ENCODE data around the gene RAB15.
A peak's percentile ranks its signal among the peaks of the same experiment; 100 is the strongest.

RAB15 gene

DNA sequence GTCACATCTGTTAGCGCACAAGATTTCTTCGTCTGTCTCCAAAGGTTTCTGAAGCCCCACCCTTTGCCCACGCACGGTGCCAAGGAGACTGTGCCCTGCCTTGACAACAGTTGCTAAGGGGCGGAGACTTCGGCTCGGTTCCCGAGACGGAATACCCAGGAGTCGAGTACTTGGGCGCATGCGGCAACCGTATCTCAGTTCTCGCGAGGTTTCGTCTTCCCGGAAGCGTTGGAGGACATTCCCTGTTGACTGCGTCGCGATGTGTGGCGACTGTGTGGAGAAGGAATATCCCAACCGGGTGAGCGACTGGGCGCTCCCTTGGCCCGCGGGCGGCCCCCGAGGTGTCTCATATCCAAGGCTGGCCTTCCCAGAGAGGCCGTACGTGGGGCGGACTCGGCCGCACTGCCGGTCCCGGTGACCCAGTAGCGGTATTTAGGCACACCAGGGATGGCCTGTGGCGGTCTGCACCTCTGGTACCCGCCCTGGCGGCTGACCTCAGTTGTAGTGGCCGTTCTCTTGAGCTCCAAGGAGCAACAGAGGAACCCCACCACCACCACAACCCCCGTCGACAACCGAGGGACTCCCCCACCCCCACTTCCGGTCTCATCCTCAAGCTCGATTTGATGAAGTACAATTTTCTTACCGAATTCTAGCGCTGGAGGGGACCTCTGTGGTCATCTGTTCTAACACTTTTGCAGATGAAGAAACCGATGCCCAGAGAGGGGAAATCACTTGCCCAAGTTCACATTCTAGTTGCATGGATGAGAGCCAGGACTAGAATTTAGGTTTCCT lies 57.7 kb downstream of the RAB15 start, which contains the start of gene CHURC1 (continued):
- no peak for TF ChIP-seq ZNF626 (tag by site-specific recombination; IDR thresholded peaks at IDR 0.05)
- no peak for TF ChIP-seq ZNF585B (tag by site-specific recombination; IDR thresholded peaks at IDR 0.05)
- TF ChIP-seq ZNF785 (tag by site-specific recombination; IDR thresholded peaks at IDR 0.05) = no peak
- peak; percentile 40; the same call in 1 of the 2 replicates for TF ChIP-seq IKZF3 (tag by site-specific recombination; IDR thresholded peaks at IDR 0.05)
- TF ChIP-seq ZNF664 (tag by site-specific recombination; IDR thresholded peaks at IDR 0.05) = no peak
- TF ChIP-seq TRIM28 (IDR thresholded peaks at IDR 0.05; ENCODE audit: borderline replicate concordance, low read length) = no peak
- no peak for TF ChIP-seq SALL2 (tag by site-specific recombination; IDR thresholded peaks at IDR 0.05; ENCODE audit: borderline replicate concordance)
- TF ChIP-seq TCF7L2 (IDR thresholded peaks at IDR 0.05; ENCODE audit: borderline replicate concordance, low read depth, low read length) = no peak
- TF ChIP-seq ZNF157 (tag by site-specific recombination; IDR thresholded peaks at IDR 0.05) = no peak
- TF ChIP-seq ZFHX2 (tag by site-specific recombination; conservative IDR thresholded peaks at IDR 0.05) = peak; percentile 38
- no peak for TF ChIP-seq KLF9 (tag by site-specific recombination; IDR thresholded peaks at IDR 0.05; ENCODE audit: low read depth)
- no peak for TF ChIP-seq WT1 (tag by site-specific recombination; IDR thresholded peaks at IDR 0.05)
- TF ChIP-seq ZNF311 (tag by site-specific recombination; IDR thresholded peaks at IDR 0.05; ENCODE audit: borderline replicate concordance) = no peak
- TF ChIP-seq ZNF37A (tag by site-specific recombination; IDR thresholded peaks at IDR 0.05) = no peak
- TF ChIP-seq ZNF473 (tag by site-specific recombination; IDR thresholded peaks at IDR 0.05) = no peak
- no peak for TF ChIP-seq ZNF768 (tag by site-specific recombination; IDR thresholded peaks at IDR 0.05)
- no peak for TF ChIP-seq ZNF530 (tag by site-specific recombination; IDR thresholded peaks at IDR 0.05; ENCODE audit: low read depth)
- TF ChIP-seq OSR2 (tag by site-specific recombination; IDR thresholded peaks at IDR 0.05) = no peak
- TF ChIP-seq PRDM1 (tag by site-specific recombination; IDR thresholded peaks at IDR 0.05) = no peak
- TF ChIP-seq ZNF175 (tag by site-specific recombination; IDR thresholded peaks at IDR 0.05) = no peak
- peak; percentile 65 for TF ChIP-seq ZXDB (tag by site-specific recombination; IDR thresholded peaks at IDR 0.05)
- TF ChIP-seq ZNF548 (tag by site-specific recombination; IDR thresholded peaks at IDR 0.05) = no peak
- TF ChIP-seq ZNF24 (tag by site-specific recombination; IDR thresholded peaks at IDR 0.05) = no peak
- no peak for TF ChIP-seq ZNF560 (tag by site-specific recombination; IDR thresholded peaks at IDR 0.05; ENCODE audit: borderline replicate concordance)
- TF ChIP-seq, protein P1, sequence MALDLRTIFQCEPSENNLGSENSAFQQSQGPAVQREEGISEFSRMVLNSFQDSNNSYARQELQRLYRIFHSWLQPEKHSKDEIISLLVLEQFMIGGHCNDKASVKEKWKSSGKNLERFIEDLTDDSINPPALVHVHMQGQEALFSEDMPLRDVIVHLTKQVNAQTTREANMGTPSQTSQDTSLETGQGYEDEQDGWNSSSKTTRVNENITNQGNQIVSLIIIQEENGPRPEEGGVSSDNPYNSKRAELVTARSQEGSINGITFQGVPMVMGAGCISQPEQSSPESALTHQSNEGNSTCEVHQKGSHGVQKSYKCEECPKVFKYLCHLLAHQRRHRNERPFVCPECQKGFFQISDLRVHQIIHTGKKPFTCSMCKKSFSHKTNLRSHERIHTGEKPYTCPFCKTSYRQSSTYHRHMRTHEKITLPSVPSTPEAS (tag by site-specific recombination; IDR thresholded peaks at IDR 0.05) = no peak
- no peak for TF ChIP-seq ZBTB17 (tag by site-specific recombination; IDR thresholded peaks at IDR 0.05)
- no peak for TF ChIP-seq ZNF366 (tag by site-specific recombination; conservative IDR thresholded peaks at IDR 0.05)
- TF ChIP-seq, protein P2, sequence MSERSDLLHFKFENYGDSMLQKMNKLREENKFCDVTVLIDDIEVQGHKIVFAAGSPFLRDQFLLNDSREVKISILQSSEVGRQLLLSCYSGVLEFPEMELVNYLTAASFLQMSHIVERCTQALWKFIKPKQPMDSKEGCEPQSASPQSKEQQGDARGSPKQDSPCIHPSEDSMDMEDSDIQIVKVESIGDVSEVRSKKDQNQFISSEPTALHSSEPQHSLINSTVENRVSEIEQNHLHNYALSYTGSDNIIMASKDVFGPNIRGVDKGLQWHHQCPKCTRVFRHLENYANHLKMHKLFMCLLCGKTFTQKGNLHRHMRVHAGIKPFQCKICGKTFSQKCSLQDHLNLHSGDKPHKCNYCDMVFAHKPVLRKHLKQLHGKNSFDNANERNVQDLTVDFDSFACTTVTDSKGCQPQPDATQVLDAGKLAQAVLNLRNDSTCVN (tag by site-specific recombination; optimal IDR thresholded peaks at IDR 0.05) = peak; percentile 12
- TF ChIP-seq ZBTB20 (tag by site-specific recombination; IDR thresholded peaks at IDR 0.05) = no peak
- no peak for TF ChIP-seq ZNF266 (tag by site-specific recombination; IDR thresholded peaks at IDR 0.05; ENCODE audit: low read depth)
- TF ChIP-seq ZNF184 (tag by site-specific recombination; IDR thresholded peaks at IDR 0.05) = no peak
- no peak for TF ChIP-seq ZNF2 (tag by site-specific recombination; IDR thresholded peaks at IDR 0.05)
- TF ChIP-seq, protein P3, sequence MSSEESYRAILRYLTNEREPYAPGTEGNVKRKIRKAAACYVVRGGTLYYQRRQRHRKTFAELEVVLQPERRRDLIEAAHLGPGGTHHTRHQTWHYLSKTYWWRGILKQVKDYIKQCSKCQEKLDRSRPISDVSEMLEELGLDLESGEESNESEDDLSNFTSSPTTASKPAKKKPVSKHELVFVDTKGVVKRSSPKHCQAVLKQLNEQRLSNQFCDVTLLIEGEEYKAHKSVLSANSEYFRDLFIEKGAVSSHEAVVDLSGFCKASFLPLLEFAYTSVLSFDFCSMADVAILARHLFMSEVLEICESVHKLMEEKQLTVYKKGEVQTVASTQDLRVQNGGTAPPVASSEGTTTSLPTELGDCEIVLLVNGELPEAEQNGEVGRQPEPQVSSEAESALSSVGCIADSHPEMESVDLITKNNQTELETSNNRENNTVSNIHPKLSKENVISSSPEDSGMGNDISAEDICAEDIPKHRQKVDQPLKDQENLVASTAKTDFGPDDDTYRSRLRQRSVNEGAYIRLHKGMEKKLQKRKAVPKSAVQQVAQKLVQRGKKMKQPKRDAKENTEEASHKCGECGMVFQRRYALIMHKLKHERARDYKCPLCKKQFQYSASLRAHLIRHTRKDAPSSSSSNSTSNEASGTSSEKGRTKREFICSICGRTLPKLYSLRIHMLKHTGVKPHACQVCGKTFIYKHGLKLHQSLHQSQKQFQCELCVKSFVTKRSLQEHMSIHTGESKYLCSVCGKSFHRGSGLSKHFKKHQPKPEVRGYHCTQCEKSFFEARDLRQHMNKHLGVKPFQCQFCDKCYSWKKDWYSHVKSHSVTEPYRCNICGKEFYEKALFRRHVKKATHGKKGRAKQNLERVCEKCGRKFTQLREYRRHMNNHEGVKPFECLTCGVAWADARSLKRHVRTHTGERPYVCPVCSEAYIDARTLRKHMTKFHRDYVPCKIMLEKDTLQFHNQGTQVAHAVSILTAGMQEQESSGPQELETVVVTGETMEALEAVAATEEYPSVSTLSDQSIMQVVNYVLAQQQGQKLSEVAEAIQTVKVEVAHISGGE (tag by site-specific recombination; conservative IDR thresholded peaks at IDR 0.05; ENCODE audit: low read depth) = peak; percentile 48
- TF ChIP-seq, protein P4, sequence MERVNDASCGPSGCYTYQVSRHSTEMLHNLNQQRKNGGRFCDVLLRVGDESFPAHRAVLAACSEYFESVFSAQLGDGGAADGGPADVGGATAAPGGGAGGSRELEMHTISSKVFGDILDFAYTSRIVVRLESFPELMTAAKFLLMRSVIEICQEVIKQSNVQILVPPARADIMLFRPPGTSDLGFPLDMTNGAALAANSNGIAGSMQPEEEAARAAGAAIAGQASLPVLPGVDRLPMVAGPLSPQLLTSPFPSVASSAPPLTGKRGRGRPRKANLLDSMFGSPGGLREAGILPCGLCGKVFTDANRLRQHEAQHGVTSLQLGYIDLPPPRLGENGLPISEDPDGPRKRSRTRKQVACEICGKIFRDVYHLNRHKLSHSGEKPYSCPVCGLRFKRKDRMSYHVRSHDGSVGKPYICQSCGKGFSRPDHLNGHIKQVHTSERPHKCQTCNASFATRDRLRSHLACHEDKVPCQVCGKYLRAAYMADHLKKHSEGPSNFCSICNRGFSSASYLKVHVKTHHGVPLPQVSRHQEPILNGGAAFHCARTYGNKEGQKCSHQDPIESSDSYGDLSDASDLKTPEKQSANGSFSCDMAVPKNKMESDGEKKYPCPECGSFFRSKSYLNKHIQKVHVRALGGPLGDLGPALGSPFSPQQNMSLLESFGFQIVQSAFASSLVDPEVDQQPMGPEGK (tag by site-specific recombination; IDR thresholded peaks at IDR 0.05) = peak; percentile 40; the same call in 1 of the 2 replicates
- no peak for TF ChIP-seq ZNF610 (tag by site-specific recombination; IDR thresholded peaks at IDR 0.05; ENCODE audit: borderline replicate concordance)
